ENCODE measurements around the gene IL17REL.

DNA sequence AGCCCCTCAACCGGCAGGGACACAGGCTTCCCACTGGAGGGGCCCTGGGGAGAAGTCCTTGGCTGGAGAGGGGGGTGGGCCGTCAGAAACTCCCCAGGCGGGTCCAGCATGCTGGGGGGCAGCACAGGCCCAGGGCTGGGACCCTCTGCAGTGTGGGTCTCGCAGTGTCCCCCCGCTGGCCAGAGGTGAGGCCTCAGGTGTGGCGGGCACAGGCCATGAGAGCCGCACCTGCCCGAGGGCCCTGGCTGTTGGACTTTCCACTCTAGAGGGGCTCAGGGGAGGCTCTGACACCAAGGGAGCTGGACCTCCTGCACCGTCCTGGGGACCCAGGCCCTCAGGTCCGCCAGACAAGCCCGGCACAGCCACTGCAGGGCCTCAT, 62.7 kb downstream of the IL17REL start:
- TF ChIP-seq, protein P1, sequence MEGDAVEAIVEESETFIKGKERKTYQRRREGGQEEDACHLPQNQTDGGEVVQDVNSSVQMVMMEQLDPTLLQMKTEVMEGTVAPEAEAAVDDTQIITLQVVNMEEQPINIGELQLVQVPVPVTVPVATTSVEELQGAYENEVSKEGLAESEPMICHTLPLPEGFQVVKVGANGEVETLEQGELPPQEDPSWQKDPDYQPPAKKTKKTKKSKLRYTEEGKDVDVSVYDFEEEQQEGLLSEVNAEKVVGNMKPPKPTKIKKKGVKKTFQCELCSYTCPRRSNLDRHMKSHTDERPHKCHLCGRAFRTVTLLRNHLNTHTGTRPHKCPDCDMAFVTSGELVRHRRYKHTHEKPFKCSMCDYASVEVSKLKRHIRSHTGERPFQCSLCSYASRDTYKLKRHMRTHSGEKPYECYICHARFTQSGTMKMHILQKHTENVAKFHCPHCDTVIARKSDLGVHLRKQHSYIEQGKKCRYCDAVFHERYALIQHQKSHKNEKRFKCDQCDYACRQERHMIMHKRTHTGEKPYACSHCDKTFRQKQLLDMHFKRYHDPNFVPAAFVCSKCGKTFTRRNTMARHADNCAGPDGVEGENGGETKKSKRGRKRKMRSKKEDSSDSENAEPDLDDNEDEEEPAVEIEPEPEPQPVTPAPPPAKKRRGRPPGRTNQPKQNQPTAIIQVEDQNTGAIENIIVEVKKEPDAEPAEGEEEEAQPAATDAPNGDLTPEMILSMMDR (IDR thresholded peaks at IDR 0.05), result no peak
- no peak for TF ChIP-seq POLR2A (IDR thresholded peaks at IDR 0.05)
- no peak for TF ChIP-seq POLR2AphosphoS5 (IDR thresholded peaks at IDR 0.05; ENCODE audit: insufficient read depth in 1 of 2, low read depth in 1 of 2)
